Sciatic nerve (tissue), 2 donors: ENCODE results near the gene PPP1R12B. TPM values are rescaled to one million over a fixed set of nuclear protein-coding genes. Genes with fewer than 3 reads are reported as not detected.
"Not testable (repeated sequence)": the region's sequence is repeated elsewhere in the genome, so short reads cannot be mapped to it uniquely, and the experiment has no call there.

ENCODE experiments used
- ATAC-seq: fragments of 200-7000 bp; cut with Tn5 transposase; one replicate; pipeline ENCODE4 v1.9.1; 2020; ENCODE audit warnings: mild to moderate bottlenecking, moderate library complexity
- DNase-seq: peaks from one replicate; pipeline ENCODE4 v3.0.0-alpha.2; 2020; ENCODE audit warnings: low spot score
- intact Hi-C: fragments of 100-400 bp; cut with DNase I; formaldehyde crosslinking; loops from one replicate; pipeline ENCODE4 v1.14.2; 2022
- total RNA-seq: library from RNA; stranded (reverse); fragmentation: NEBNext Ultra II Directional; extraction: Animal tissue kit (Norgen Biotek cat#: 25700); gene quantifications from one replicate; pipeline ENCODE4 v1.2.1, GENCODE V29; 2021
- donor health status: DM: no; HTN: no; CAD: no.
- donor health status: DM: no; HTN: no; CAD: no.

PPP1R12B gene
- total RNA-seq, 1 donor from 2014 or later: 271 TPM

DNA sequence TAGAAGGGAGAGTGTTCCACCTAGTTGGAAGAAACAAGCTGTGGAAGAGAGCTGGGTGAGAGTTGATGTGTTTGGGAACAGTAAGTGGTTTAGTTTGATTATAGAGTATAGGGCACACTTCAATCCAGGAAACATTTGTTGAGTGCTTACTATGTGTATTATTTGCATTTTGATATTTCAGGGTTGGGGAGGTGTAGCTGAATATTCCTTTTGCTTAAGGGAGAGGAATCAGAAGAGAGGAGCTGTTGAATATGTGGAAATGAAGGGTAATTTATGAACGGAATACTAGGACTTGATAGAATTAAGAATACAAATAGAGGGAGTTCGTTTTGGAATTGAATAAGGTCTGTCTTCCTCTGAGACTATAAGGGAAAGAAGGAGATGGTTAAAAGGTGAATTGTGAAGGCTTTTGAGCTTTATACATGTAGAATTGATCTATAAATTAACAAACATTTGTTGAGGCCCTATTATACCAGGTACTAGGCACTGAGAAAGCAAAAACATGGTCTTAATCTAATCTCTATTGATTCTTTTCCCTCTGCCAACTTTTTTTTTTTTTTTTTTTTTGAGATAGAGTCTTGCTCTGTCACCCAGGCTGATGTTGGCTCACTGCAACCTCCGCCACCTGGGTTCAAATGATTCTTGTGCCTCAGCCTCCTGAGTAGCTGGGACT is 72.1 kb downstream of the PPP1R12B start:
- intact Hi-C loops, DNase-seq, ATAC-seq: not testable (repeated sequence)

DNA sequence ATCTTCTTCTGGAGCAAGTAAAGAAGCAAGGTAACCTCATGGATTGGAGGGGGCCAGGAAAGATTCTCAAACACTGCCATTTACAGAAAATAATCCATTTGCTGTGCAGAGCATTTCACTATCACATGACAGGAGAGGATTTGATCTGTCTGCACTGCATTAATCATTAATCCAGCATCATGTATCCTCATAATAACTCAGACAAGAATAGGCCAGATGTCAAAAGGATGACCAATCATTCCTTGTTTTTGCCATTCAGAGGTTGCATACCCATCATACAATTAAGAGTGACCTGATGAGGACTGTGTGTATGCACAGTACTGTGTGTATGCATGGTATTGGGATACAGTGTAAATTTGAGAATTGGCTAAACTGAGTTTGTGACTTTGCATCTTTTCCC is 74.2 kb downstream of the PPP1R12B start:
- ATAC-seq, intact Hi-C loops, DNase-seq: not testable (repeated sequence)

DNA sequence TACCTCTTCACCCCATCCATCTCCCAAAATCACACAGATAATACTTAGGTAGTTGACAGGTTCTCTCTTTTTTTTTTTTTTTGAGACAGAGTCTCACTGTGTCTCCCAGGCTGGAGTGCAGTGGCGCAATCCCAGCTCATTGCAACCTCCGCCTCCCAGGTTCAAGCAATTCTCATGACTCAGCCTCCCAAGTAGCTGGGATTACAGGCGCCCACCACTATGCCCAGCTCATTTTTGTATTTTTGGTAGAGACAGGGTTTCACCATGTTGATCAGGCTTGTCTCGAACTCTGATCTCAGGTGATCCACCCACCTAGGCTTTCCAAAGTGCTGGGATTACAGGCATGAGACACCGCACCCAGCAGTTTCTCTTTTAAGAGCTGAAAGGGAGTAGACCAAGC is 75.8 kb downstream of the PPP1R12B start:
- intact Hi-C loops, ATAC-seq, DNase-seq: not testable (repeated sequence)

DNA sequence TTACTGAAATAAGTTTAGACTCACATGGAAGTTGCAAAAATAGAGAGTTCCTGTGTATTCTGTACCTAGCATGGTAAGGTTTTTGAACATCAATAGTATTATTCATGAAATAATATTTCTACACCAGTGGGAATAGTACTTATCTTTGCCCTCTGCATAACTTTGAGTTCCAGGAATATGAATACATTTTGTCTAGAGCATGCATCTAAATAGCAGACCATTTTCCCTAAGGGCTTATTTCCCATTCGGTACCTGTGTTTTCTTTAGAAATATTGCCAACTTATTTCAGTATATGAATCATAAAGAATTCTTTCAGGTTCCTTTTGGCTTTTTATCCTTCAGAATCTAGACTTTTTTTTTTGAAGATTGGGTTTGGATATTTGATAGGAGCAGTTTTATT is 81.6 kb downstream of the PPP1R12B start:
- intact Hi-C loops, ATAC-seq, DNase-seq: not testable (repeated sequence)

DNA sequence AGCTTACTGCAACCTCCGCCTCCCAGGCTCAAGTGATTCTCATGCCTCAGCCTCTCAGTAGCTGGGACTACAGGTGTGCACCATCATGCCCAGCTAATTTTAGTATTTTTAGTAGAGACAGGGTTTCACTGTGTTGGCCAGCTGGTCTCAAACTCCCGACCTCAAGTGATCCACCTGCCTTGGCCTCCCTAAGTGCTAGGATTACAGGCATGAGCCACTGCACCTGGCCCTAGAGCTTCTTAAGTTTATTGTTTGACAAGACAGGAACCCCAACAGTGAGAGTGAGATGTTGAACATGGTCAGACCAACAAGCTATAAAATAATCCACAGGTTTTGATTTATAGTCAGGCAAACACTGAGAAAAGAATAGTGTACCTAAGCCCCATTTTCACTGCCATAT is 83.8 kb downstream of the PPP1R12B start:
- intact Hi-C loops, ATAC-seq, DNase-seq: not testable (repeated sequence)

DNA sequence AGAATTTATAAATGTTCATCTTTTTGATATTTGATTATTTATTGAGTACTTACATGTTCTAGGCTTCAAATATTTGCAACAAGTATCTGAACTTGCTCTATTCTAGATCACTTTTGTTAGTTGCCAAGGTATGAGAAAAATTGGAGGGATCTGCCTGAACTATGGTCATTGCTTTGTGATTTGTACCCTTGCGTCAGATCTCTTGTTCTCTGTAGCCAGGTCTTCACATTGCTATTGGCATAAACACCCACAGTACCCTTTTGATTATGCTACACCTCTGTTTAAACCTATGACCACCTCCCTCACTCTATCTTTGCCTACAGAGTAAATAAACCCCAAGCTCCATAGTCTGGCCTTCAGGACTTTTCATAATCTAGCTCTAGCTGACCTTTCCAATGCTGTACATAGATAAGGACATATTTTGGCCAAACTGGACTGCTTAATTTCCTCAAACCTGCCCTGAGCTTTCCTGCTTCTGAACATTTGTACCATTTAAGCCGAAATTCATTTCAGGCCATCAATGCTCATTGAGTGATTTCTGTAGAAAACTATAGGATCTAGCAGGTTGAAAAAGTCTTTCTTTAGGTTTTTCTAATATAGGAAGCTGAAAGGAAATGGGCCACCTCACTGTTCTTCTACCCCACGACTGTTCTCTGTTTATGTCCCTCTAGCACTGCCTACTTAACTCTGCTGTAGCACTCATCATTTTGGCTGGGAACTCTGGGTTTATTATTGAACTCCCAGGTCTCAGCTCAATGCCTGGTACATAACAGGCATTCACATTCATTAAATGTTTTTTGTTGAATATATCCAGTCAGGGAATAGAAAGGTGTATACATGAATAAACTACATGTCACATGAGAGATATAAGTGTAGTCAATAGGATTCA is 84.9 kb downstream of the PPP1R12B start:
- intact Hi-C loops: no loop called here
- ATAC-seq (no peak), DNase-seq (no peak)

DNA sequence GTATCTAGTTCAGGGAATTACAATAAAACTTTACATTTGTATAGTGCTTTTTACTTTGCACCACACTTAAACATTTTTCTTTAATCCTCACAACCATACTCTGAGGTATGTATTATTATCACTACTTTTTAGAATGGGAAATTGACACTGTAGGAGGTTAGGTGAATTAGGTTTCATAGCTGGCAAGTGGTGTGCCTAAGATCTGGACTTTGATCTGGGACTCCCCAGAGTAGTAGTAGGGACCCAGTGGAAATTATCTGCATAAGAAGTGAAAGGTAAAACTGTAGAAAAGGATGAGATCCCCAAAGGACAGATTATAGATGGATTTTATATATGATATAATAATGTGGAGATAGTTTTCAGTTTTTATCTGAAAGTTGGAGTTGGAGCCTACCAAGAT is 85.6 kb downstream of the PPP1R12B start:
- DNase-seq: no peak
- intact Hi-C loops: no loop called here
- no peak for ATAC-seq

DNA sequence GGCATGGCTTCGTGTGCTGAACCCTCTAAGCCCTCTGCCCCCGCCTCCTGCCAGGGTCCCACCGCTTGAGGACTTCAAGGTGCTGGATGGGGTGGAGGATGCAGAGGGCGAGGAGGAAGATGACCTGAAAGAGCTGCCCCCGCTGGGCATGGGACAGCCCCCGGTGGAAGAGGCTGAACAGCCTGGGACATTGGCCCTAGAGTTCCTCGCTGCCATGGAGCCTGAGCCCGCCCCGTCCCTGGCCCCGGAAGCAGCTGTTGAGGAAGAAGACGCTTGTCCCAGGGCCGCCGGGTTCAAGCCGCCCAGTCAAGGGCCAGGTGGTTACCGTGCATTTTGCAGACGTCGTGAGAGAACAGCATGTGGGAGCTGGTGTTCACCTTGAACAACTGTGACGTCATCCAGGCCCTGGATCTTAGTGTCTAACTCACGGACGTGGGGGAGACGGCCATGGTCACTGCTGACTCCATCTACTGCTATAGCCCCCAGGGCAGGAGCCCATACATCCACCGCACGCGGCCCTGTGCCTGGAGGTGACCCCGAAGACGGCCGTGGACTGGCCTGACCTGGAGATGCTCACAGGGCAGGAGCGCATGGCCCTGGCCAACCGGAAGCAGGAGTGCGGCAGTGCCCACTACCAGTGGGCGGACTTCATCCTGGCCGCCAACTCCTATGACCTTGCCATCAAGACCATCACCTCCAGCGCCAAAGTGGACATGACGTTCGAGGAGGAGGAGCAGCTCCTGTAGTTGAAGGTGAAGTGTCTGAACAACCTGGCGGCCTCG is 90.1 kb downstream of the PPP1R12B start:
- intact Hi-C loops: no loop called here
- ATAC-seq: no peak
- no peak for DNase-seq

DNA sequence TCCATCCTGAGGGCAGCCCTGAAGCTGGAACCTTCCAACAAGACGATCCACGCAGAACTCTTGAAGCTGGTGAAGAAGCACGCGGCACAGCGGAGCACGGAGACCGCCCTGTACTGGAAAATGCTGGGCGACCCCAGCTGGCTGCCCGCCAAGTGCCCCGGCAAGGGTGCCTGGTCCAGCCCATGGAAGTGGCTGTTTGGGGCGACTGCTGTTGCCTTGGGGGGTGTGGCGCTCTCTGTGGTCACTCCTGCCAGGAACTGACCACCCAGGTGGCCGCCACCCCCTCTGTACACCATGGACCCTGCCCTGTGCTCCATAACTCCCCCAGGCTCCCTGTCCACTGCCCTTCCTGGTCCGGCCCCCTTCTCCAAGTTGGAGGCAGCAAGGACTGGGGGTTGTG is 90.8 kb downstream of the PPP1R12B start:
- ATAC-seq: peak; percentile 13
- intact Hi-C loops: no loop called here
- peak; percentile 58 for DNase-seq

DNA sequence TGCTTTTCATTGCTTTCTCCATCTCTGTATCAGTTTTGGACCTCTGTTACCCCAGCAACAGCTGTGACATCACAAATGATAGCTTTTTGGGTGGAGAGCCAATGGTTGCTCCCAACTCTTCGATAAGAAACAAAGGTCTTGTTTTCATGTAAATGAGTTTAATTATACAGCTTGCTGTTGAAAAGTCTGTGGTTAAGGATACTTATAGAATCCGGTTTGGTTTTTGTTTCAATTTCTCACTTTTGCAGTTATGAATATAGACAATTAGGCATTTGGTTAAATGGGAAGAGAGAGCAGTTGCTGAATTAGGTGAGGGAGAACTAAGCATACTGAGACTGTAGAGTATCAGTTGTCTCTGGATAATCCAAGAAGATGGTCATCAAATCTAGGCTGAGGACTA is 99.6 kb downstream of the PPP1R12B start:
- intact Hi-C loops, DNase-seq, ATAC-seq: not testable (repeated sequence)

DNA sequence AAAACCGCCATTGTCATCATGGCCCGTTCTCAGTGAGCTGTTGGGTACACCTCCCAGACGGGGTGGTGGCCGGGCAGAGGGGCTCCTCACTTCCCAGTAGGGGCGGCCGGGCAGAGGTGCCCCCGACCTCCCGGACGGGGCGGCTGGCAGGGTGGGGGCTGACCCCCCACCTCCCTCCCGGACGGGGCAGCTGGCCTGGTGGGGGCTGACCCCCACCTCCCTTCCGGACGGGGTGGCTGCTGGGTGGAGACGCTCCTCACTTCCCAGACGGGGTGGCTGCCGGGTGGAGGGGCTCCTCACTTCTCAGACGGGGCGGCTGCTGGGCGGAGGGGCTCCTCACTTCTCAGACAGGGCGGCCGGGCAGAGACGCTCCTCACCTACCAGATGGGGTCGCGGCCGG is 103.1 kb downstream of the PPP1R12B start:
- DNase-seq, intact Hi-C loops, ATAC-seq: not testable (repeated sequence)

DNA sequence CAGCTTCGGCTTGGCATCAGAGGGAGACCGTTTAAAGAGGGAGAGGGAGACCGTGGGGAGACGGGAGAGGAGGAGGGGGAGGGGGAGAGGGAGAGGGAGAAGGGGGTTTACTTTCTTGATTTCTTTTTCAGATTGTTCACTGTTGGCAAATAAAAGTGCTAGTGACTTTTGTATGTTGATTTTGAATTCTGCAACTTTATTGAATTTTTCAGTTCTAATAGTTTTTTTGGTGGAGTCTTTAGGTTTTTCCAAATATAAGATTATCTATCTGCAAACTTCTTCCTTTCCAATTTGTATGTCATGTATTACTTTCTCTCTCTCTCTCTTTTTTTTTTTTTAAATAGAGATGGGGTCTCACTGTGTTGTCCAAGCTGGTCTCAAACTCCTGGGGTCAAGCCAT is 104.0 kb downstream of the PPP1R12B start:
- DNase-seq (no peak), ATAC-seq (no peak)
- intact Hi-C loops: no loop called here

DNA sequence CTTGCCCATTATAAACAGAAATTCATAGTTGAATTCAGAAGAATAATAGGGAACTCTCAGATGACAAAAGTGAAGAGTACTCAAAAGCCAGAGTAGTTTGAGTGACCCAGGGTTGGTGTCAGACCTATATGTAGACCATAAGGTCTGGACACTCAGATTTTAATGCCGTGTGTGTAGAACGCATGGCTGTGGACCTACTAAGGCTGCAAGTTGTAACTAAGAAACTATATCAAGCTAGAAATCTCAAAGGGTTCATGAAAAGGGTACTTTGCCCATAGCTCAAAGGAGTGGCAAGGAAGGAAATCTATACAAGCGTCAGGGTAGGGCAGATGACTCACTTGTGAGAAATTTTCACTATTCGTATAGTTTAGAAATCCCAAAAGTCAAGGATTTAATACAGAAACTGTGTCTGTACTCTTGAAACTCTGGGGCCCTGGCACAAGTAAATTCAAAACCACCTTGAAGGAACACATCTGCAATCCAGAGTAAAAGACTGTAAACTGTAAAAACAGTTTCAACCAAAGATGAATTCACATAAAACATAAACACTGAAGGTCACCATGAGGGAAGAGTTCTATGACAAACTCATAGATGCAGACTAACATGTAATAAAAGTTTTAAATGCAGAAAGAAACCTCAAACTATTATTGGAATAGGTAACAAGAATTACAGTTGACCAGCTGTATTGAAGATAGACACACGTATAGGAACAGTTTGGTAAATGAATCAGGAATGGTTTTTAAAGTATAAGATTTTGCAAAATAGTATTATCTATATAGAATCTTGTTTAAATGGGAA is 108.1 kb downstream of the PPP1R12B start:
- intact Hi-C loops, ATAC-seq, DNase-seq: not testable (repeated sequence)

DNA sequence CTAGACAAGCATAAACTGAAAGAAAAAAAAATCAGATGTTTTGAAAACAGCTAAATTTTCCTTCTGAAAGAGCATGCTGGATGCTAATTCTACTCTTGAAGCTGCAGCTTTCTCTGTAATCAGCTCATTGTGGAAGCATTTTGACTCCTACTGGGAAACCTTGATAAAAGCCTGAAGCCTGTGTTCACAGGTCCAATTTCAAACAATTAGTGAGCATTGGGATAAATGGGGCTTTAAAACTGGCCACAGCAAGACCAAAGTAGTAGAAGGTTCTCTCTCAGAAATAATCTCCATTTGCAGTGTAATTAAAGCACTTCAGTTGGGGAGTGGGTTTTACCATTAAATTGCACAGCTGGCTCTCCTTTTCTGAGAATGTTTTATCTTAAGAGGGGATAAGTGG is 110.2 kb downstream of the PPP1R12B start:
- intact Hi-C loops, DNase-seq, ATAC-seq: not testable (repeated sequence)

DNA sequence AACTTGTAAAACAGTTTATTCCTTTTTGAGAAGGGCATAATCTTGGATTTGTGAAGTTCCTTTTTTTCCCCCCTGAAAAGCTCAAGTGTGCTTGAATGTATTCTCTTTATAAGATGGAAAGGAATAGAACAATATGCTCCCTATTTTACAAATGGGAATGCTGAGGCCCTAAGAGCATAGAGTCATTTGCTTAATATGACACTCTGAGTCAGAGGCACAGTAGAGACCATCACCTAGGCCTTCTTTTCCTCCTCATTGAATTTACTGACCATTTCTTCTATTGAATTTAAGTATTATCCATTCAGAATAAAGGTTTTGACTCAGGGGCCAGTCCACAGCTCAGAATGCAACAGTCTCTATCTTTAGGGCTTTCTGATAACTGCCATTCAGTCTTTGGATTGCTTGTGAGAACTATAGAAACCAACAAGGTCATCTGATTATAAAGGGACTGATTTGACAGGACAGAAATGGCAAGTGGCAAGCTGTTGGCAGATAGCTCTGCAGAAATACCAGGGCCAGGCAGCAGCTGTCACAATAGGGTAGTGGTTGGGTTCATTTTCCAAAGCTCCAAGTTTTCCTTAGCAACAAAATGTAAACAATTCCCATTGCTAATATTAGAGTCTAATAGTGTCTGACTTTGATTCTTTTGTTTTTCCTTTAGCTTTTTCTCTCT is 111.1 kb downstream of the PPP1R12B start:
- intact Hi-C loops, DNase-seq, ATAC-seq: not testable (repeated sequence)

DNA sequence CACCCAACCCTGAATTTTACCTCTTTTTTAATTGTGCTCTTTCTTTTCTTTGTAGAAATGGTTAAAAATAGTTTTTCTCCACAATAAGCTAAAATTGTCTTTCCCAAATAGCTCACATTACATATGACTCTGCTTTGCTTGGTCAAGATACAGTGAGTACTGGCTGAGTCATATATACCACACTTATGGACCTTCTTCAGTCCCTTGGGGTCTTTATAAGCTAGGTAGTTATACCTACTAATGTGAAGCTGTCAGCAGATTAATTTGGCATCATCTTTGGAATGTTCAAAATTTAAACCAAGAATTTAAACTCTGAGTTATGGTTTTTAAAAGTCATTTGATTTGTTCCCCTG is 111.6 kb downstream of the PPP1R12B start:
- intact Hi-C loops, ATAC-seq, DNase-seq: not testable (repeated sequence)

DNA sequence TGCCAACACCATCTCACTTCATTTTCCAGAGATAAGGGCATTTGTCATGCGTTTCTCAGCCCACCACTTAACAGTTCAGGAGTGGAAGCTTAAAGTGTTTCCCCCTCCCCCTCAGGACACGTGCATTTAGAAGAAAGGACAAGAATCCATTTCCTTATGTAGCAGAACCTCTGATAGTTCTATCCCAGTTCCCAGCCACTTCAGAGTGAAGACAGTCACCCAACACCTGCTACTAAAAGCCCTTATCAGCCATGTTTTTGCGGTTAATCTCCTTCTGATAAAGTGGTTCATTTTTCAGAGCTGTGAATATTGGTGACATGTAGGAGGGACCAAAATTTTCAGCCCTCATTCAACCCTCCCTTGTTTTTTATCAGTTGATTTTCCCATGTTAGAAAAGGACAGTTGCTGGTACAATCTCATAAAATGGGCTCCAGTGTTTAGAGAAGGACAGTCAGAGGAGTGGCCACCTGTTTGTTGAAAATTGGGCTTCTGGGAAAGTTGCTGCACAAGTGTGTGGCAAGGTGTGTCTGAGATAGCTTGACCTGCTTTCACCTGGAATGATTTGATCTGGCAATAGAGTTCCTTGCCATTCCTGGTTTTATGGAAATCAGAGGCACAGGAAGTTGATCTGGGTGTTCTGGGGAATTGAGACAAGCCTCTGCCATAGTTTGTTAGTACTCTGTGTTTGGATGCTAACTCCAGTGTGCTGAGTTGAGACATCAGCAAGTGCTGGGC is 114.0 kb downstream of the PPP1R12B start:
- intact Hi-C loops: no loop called here
- DNase-seq (no peak), ATAC-seq (no peak)
